ENCODE results near the gene DIPK1C.

The DIPK1C gene

GRCh38 chr18:74451148-74451547 is 6.0 kb downstream of the DIPK1C start:
- TF ChIP-seq CTCF (IDR thresholded peaks at IDR 0.05; ENCODE audit: extremely low read depth, insufficient read depth, missing control alignments): no peak
- DNase-seq (ENCODE audit: low spot score): no peak
- in situ Hi-C loops (cut with MboI; ENCODE audit: low pct_unique_long_range_greater_than_20kb, low sequenced_read_pairs, unreplicated experiment): no loop called here

GRCh38 chr18:74450626-74451025 is 6.5 kb downstream of the DIPK1C start:
- DNase-seq (ENCODE audit: low spot score): no peak
- in situ Hi-C loops (cut with MboI; ENCODE audit: low pct_unique_long_range_greater_than_20kb, low sequenced_read_pairs, unreplicated experiment): no loop called here
- TF ChIP-seq CTCF (IDR thresholded peaks at IDR 0.05; ENCODE audit: extremely low read depth, insufficient read depth, missing control alignments): no peak

- no peak for DNase-seq (ENCODE audit: low spot score)
- TF ChIP-seq CTCF (IDR thresholded peaks at IDR 0.05; ENCODE audit: extremely low read depth, insufficient read depth, missing control alignments): no peak
- in situ Hi-C loops (cut with MboI; ENCODE audit: low pct_unique_long_range_greater_than_20kb, low sequenced_read_pairs, unreplicated experiment): no loop called here
These were observed 9.5 kb downstream of the DIPK1C start for GRCh38 chr18:74447404-74448152.

GRCh38 chr18:74446631-74447403 is 10.3 kb downstream of the DIPK1C start:
- no peak for DNase-seq (ENCODE audit: low spot score)
- in situ Hi-C loops (cut with MboI; ENCODE audit: low pct_unique_long_range_greater_than_20kb, low sequenced_read_pairs, unreplicated experiment): no loop called here
- no peak for TF ChIP-seq CTCF (IDR thresholded peaks at IDR 0.05; ENCODE audit: extremely low read depth, insufficient read depth, missing control alignments)

- in situ Hi-C loops (cut with MboI; ENCODE audit: low pct_unique_long_range_greater_than_20kb, low sequenced_read_pairs, unreplicated experiment): no loop called here
- DNase-seq (ENCODE audit: low spot score): no peak
- no peak for TF ChIP-seq CTCF (IDR thresholded peaks at IDR 0.05; ENCODE audit: extremely low read depth, insufficient read depth, missing control alignments)
These were observed 10.9 kb downstream of the DIPK1C start for GRCh38 chr18:74446178-74446577.

GRCh38 chr18:74445585-74445984 is 11.5 kb downstream of the DIPK1C start:
- no peak for DNase-seq (ENCODE audit: low spot score)
- in situ Hi-C loops (cut with MboI; ENCODE audit: low pct_unique_long_range_greater_than_20kb, low sequenced_read_pairs, unreplicated experiment): no loop called here
- no peak for TF ChIP-seq CTCF (IDR thresholded peaks at IDR 0.05; ENCODE audit: extremely low read depth, insufficient read depth, missing control alignments)

All from GM13977 (cell line).